Neural cell (in vitro differentiated cells): ENCODE data around the gene AFF3. TPM values are rescaled to one million over a fixed set of nuclear protein-coding genes. Genes with fewer than 3 reads are reported as not detected.

Source experiments
- H2AFZ ChIP-seq: fragments of 200-600, 300-800 bp; sonication (generic), shearing (Covaris generic); 2 replicates; pipeline ENCODE4 v1.6.0; 2014; ENCODE audit warnings: low read depth, mild to moderate bottlenecking, antibody characterized with exemption, low read length, moderate library complexity
- H3F3A ChIP-seq: fragments of 200-600 bp; shearing (Covaris generic); 2 replicates; pipeline ENCODE4 v1.6.1; 2016; ENCODE audit warnings: mild to moderate bottlenecking, moderate library complexity, mixed read lengths, antibody characterized with exemption, low read length; ENCODE audit not compliant: insufficient read depth, poor library complexity, severe bottlenecking
- H3K27ac ChIP-seq: fragments of 200-600, 300-800 bp; sonication (generic), shearing (Covaris generic); 2 replicates; pipeline ENCODE4 v1.5.1; 2014; ENCODE audit warnings: mild to moderate bottlenecking, low read length, moderate library complexity
- H3K27me3 ChIP-seq: fragments of 300-800, 200-600 bp; sonication (generic), shearing (Covaris generic); 2 replicates; pipeline ENCODE4 v1.6.0; 2014; ENCODE audit warnings: mild to moderate bottlenecking, low read depth, low read length, moderate library complexity; ENCODE audit not compliant: insufficient read depth
- H3K36me3 ChIP-seq: fragments of 300-800, 200-600 bp; sonication (generic), shearing (Covaris generic); 2 replicates; pipeline ENCODE4 v1.5.1; 2014; ENCODE audit warnings: mild to moderate bottlenecking, antibody characterized with exemption, low read length, moderate library complexity; ENCODE audit not compliant: insufficient read depth
- H3K4me2 ChIP-seq: fragments of 300-800, 200-600 bp; sonication (generic), shearing (Covaris generic); 2 replicates; pipeline ENCODE4 v1.6.0; 2014; ENCODE audit warnings: mild to moderate bottlenecking, low read length
- H3K4me3 ChIP-seq: fragments of 300-800, 200-600 bp; sonication (generic), shearing (Covaris generic); 2 replicates; pipeline ENCODE4 v1.5.1; 2014; ENCODE audit warnings: mild to moderate bottlenecking, low read length, moderate library complexity
- H3K79me2 ChIP-seq: fragments of 200-600 bp; shearing (Covaris generic); replicated peaks from 2 replicates; pipeline ENCODE4 v1.6.0; 2014; ENCODE audit warnings: mild to moderate bottlenecking, low read length, moderate library complexity; ENCODE audit not compliant: insufficient read depth
- H3K9ac ChIP-seq: fragments of 300-800, 200-600 bp; sonication (generic), shearing (Covaris generic); 2 replicates; pipeline ENCODE4 v1.6.1; 2016; ENCODE audit warnings: mild to moderate bottlenecking, low read length, mixed read lengths
- H3K9me2 ChIP-seq: fragments of 200-600 bp; shearing (Covaris generic); 2 replicates; pipeline ENCODE4 v1.6.1; 2016; ENCODE audit warnings: mild to moderate bottlenecking, low read length, mixed read lengths; ENCODE audit not compliant: insufficient read depth
- H3K9me3 ChIP-seq: fragments of 200-600, 300-800 bp; sonication (generic), shearing (Covaris generic); 2 replicates; pipeline ENCODE4 v1.6.1; 2016; ENCODE audit warnings: mild to moderate bottlenecking, mixed run types, low read length, moderate library complexity, mixed read lengths
- H4K20me1 ChIP-seq: fragments of 200-600 bp; shearing (Covaris generic); 2 replicates; pipeline ENCODE4 v1.6.1; 2016; ENCODE audit warnings: mild to moderate bottlenecking, mixed run types; ENCODE audit not compliant: insufficient read depth
- CTCF ChIP-seq: fragments of 450-650 bp; IDR thresholded peaks from 2 replicates; pipeline ENCODE4 v1.5.1; 2014; ENCODE audit warnings: antibody characterized with exemption, mild to moderate bottlenecking, moderate library complexity; ENCODE audit not compliant: poor library complexity, severe bottlenecking
- EP300 ChIP-seq: fragments of 450-650 bp; conservative IDR thresholded peaks from 2 replicates; pipeline ENCODE4 v1.6.1; 2014; ENCODE audit warnings: antibody characterized with exemption, mild to moderate bottlenecking, moderate library complexity; ENCODE audit not compliant: poor library complexity, severe bottlenecking
- MXI1 ChIP-seq: fragments of 450-650 bp; conservative IDR thresholded peaks from 2 replicates; pipeline ENCODE4 v1.6.1; 2014; ENCODE audit warnings: antibody characterized with exemption, mild to moderate bottlenecking; ENCODE audit not compliant: poor library complexity, severe bottlenecking
- POLR2AphosphoS5 ChIP-seq: IDR thresholded peaks from 2 replicates; pipeline ENCODE4 v1.6.1; 2012
- RAD21 ChIP-seq: fragments of 450-650 bp; conservative IDR thresholded peaks from 2 replicates; pipeline ENCODE4 v1.6.1; 2014; ENCODE audit warnings: antibody characterized with exemption, mild to moderate bottlenecking, moderate library complexity
- REST ChIP-seq: IDR thresholded peaks from 2 replicates; pipeline ENCODE4 v1.6.1; 2012; ENCODE audit warnings: borderline replicate concordance
- SMC3 ChIP-seq: fragments of 450-650 bp; conservative IDR thresholded peaks from 2 replicates; pipeline ENCODE4 v1.6.1; 2014; ENCODE audit warnings: antibody characterized with exemption, mild to moderate bottlenecking, moderate library complexity; ENCODE audit not compliant: poor library complexity
- TAF1 ChIP-seq: IDR thresholded peaks from 2 replicates; pipeline ENCODE4 v1.6.1; 2012; ENCODE audit warnings: low read depth
- polyA plus RNA-seq: library from polyadenylated mRNA; depleted of rRNA; stranded (reverse); fragments of >200 nt; gene quantifications from 2 replicates; pipeline ENCODE4 v1.2.3, GENCODE V29; 2014

AFF3 gene
- polyA plus RNA-seq, 1 donor from 2014 or later, result 5.1 TPM

GRCh38 chr2:99710721-99711120, 431.7 kb downstream of the AFF3 start:
- Histone ChIP-seq H3K79me2 (no peaks in the 10 kb centered on the region), H3K4me3 (no peak overlapping the region), H3K27ac (no peak overlapping the region), H3K9me3 (no peaks in the 10 kb centered on the region), H2AFZ (no peak overlapping the region), H3F3A (no peaks in the 10 kb centered on the region), H3K9ac (no peak overlapping the region), H3K36me3 (no peaks in the 10 kb centered on the region), H4K20me1 (no peaks in the 10 kb centered on the region), H3K27me3 (no peaks in the 10 kb centered on the region), H3K4me2 (no peak overlapping the region), H3K9me2 (no peaks in the 10 kb centered on the region)
- TF ChIP-seq SMC3 (no peak), CTCF (no peak), REST (no peak)

- H2AFZ ChIP-seq, result no peak overlapping the region
- H3K27ac ChIP-seq, result no peak overlapping the region
- H3K4me3 ChIP-seq, result no peak overlapping the region
- H3K4me2 ChIP-seq, result no peak overlapping the region
- no peaks in the 10 kb centered on the region for H3F3A ChIP-seq
- TF ChIP-seq CTCF, result no peak
- no peak for TF ChIP-seq SMC3
- TF ChIP-seq RAD21, result no peak
- TF ChIP-seq TAF1, result no peak
- no peak for TF ChIP-seq REST
- TF ChIP-seq POLR2AphosphoS5, result no peak
- no peak for TF ChIP-seq MXI1
- no peak for TF ChIP-seq EP300
- H3K79me2 ChIP-seq, result no peaks in the 10 kb centered on the region
- no peaks in the 10 kb centered on the region for H3K36me3 ChIP-seq
- no peak overlapping the region for H3K9ac ChIP-seq
- no peaks in the 10 kb centered on the region for H3K27me3 ChIP-seq
- no peaks in the 10 kb centered on the region for H4K20me1 ChIP-seq
- H3K9me2 ChIP-seq, result no peaks in the 10 kb centered on the region
- no peaks in the 10 kb centered on the region for H3K9me3 ChIP-seq
Observed at GRCh38 chr2:99709229-99709628, 433.2 kb downstream of the AFF3 start.
